K562 (cell line): Measurements from ENCODE around the gene GAL3ST1. TPM values are rescaled to one million over a fixed set of nuclear protein-coding genes. Genes with fewer than 3 reads are reported as not detected.

ENCODE experiments used
- CEBPB ChIP-seq: fragments of 450-650 bp; IDR thresholded peaks from 2 replicates; pipeline ENCODE4 v1.6.1; 2016; ENCODE audit warnings: missing genetic modification characterization, missing compliant biosample characterization
- CEBPG ChIP-seq, 3 experiments: fragments of 200-800 bp in 1 of 3; sonication (Bioruptor generic) in 1 of 3; sonication (generic) in 1 of 3; formaldehyde crosslinking in 1 of 3; IDR thresholded peaks in 2 of 3; conservative IDR thresholded peaks in 1 of 3; 2 replicates each; pipeline versions ENCODE4 v1.6.1 to v1.8.0; 2016 to 2022; ENCODE audit warnings: missing compliant biosample characterization in 2 of 3, missing genetic modification characterization in 2 of 3, mild to moderate bottlenecking in 1 of 3, missing genetic modification reagents in 1 of 3
- GABPA ChIP-seq: fragments of 200-800 bp; sonication (Bioruptor generic); conservative IDR thresholded peaks from 2 replicates; pipeline ENCODE4 v1.6.1; 2016; ENCODE audit warnings: low read depth, missing genetic modification characterization, missing compliant biosample characterization
- KAT2B ChIP-seq: IDR thresholded peaks from one replicate; pipeline ENCODE4 v1.6.1; 2012; ENCODE audit warnings: low read depth, mild to moderate bottlenecking, control low read depth, inconsistent platforms, low read length, moderate library complexity
- MAZ ChIP-seq, 2 experiments: fragments of 450-650 bp in 1 of 2; sonication (generic) in 1 of 2; formaldehyde crosslinking; IDR thresholded peaks in 1 of 2; conservative IDR thresholded peaks in 1 of 2; 2 replicates each; pipeline versions ENCODE4 v1.4.0 to v1.5.0; 2020; ENCODE audit warnings: mild to moderate bottlenecking in 1 of 2, missing genetic modification reagents in 1 of 2
- MBD2 ChIP-seq: sonication (generic); IDR thresholded peaks from 2 replicates; pipeline ENCODE4 v1.6.1; 2016; ENCODE audit warnings: low read depth, borderline replicate concordance
- NFE2L1 ChIP-seq: fragments of 450-650 bp; IDR thresholded peaks from 2 replicates; pipeline ENCODE4 v1.6.1; 2016; ENCODE audit warnings: missing genetic modification characterization, low read depth, mild to moderate bottlenecking, missing compliant biosample characterization, moderate library complexity, borderline replicate concordance
- RHOXF2B ChIP-seq: fragments of 250-450 bp; sonication (Bioruptor Pico); conservative IDR thresholded peaks from 2 replicates; pipeline ENCODE4 v1.5.1; 2021
- SMARCC2 ChIP-seq: fragments of 450-650 bp; IDR thresholded peaks from 2 replicates; pipeline ENCODE4 v1.6.1; 2017; ENCODE audit warnings: antibody characterized with exemption, moderate library complexity, mild to moderate bottlenecking, low read depth
- TOE1 ChIP-seq, 2 experiments: fragments of 450-650 bp in 1 of 2; sonication (generic) in 1 of 2; formaldehyde crosslinking in 1 of 2; IDR thresholded peaks; 2 replicates each; pipeline versions ENCODE4 v1.7.1 to v1.8.0; 2016 to 2022; ENCODE audit warnings: borderline replicate concordance in 2 of 2, mild to moderate bottlenecking in 2 of 2, antibody characterized with exemption in 1 of 2, inconsistent platforms in 1 of 2, low read depth in 1 of 2, missing genetic modification reagents in 1 of 2, moderate library complexity in 1 of 2
- YY1 ChIP-seq, 3 experiments: IDR thresholded peaks; 2 replicates each; pipeline ENCODE4 v1.6.1; 2011; ENCODE audit warnings: low read length in 2 of 3, mild to moderate bottlenecking in 2 of 3, moderate library complexity in 2 of 3, borderline replicate concordance in 1 of 3, control low read depth in 1 of 3, low read depth in 1 of 3; ENCODE audit not compliant: insufficient read depth in 3 of 3, insufficient replicate concordance in 2 of 3, control insufficient read depth in 1 of 3, insufficient read length in 1 of 3; ENCODE audit errors: extremely low read depth in 1 of 3
- ZFP30 ChIP-seq: fragments of 250-450 bp; sonication (Bioruptor Pico); IDR thresholded peaks from 2 replicates; pipeline ENCODE4 v1.8.0; 2022; ENCODE audit warnings: moderate library complexity, mild to moderate bottlenecking, inconsistent platforms, borderline replicate concordance
- ZNF224 ChIP-seq: sonication (generic); formaldehyde crosslinking; IDR thresholded peaks from 2 replicates; pipeline ENCODE4 v1.8.0; 2022; ENCODE audit warnings: mild to moderate bottlenecking, missing genetic modification reagents
- ZNF707 ChIP-seq: fragments of 250-450 bp; sonication (Bioruptor Pico); conservative IDR thresholded peaks from 2 replicates; pipeline ENCODE4 v1.8.0; 2022; ENCODE audit warnings: inconsistent platforms, mild to moderate bottlenecking, moderate library complexity
- polyA plus RNA-seq, 8 experiments: library from polyadenylated mRNA; depleted of rRNA in 4 of 8; stranded (reverse) in 5 of 8; unstranded in 3 of 8; fragments of >200 nt; fragmentation: Nextera tagmentation in 2 of 8; fragmentation: Illumina TruSeq in 1 of 8; extraction: Ambion mirVana in 2 of 8; extraction: Trizol in 1 of 8; gene quantifications; 2 replicates each; pipeline versions ENCODE4 v1.2.1 to v1.2.3, GENCODE V29; 2011 to 2014; ENCODE audit warnings: inconsistent platforms in 1 of 8, missing spikeins in 1 of 8
- total RNA-seq, 7 experiments: library from RNA; depleted of rRNA in 6 of 7; stranded (reverse); fragments of >200 nt in 6 of 7; fragmentation: Illumina TruSeq in 2 of 7; extraction: Trizol in 2 of 7; gene quantifications; 2 replicates each; pipeline versions ENCODE4 v1.2.1 to v1.2.3, GENCODE V29; 2011 to 2021; ENCODE audit warnings: low replicate concordance in 1 of 7
- TF ChIP-seq, protein P1 (sequence below): fragments of 250-450 bp; sonication (Bioruptor Pico); IDR thresholded peaks from 2 replicates; pipeline ENCODE4 v1.6.1; 2021; ENCODE audit warnings: mild to moderate bottlenecking
- TF ChIP-seq, protein P2 (sequence below): fragments of 200-800 bp; sonication (Bioruptor generic); IDR thresholded peaks from 2 replicates; pipeline ENCODE4 v1.6.1; 2017; ENCODE audit warnings: missing genetic modification characterization, missing compliant biosample characterization
- TF ChIP-seq, protein P3 (sequence below): sonication (generic); formaldehyde crosslinking; IDR thresholded peaks from 2 replicates; pipeline ENCODE4 v1.8.0; 2023; ENCODE audit warnings: missing genetic modification reagents, mild to moderate bottlenecking, borderline replicate concordance

GAL3ST1 gene
- total and polyA plus RNA-seq, 9 of the 15 experiments (the other 6 are each of a cell fraction or from before 2014, with no cell fraction given): 0.03 to 1.9 (median 0.33) TPM; not detected in 1

DNA sequence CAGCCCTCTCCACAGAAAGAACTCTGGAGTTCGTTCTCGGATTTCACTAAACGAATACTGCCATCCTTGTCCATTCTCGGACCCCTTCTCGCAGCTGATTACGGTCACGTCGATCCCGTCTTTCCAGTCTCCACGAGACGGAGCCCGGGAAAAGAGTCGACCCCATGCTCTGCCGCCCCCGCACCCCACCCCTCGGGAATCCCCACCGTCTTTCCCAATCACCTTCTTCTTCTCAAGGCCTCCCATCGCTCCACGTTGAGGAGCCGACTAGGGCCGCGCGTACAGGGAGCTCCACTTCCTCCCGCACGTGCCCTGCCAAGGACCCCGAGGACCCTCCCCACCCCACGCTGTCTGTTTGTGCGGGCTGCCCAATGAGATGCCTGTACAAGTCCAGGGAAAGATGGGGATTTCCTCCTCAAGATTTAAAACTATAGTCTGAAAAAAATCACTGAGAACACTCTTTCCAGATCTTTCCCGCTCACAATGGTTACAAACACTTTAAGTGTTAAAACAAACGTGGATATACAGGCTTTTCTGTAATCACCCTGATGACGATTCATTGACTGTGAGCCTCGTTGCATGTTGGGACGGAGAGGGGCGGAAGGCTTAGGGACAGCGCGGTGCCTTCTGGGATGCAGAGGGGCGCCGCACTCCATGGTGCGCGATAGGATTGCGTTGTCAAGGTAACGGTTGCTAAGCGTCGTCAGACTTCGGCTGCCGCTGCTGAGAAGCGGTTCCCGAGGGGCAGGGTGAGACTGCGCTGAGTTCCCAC, 17.3 kb upstream of the GAL3ST1 start, which contains the start of gene PES1 (continued):
- TF ChIP-seq KAT2B (no peak), MBD2 (peak; percentile 98), GABPA (tag) (peak; percentile 78), ZNF707 (CRISPR knock-in tag) (no peak), ZFP30 (no peak), CEBPB (tag) (no peak), MAZ (CRISPR knock-in tag; conservative IDR thresholded peaks at IDR 0.05 in 1 of 2, IDR thresholded peaks at IDR 0.05 in 1 of 2) (0 out of 4 replicates have a peak, but pooled peaks of 1 of the 2 experiments have one; percentile 45), TOE1 (IDR thresholded peaks at IDR 0.05; ENCODE audit: borderline replicate concordance) (peak; percentile 73), TOE1 (CRISPR knock-in tag; IDR thresholded peaks at IDR 0.05; ENCODE audit: borderline replicate concordance, low read depth) (no peak), ZNF224 (CRISPR knock-in tag) (no peak), NFE2L1 (no peak), CEBPG (CRISPR knock-in tag; IDR thresholded peaks at IDR 0.05) (no peak), CEBPG (tag; conservative IDR thresholded peaks at IDR 0.05 in 1 of 2, IDR thresholded peaks at IDR 0.05 in 1 of 2) (no peak), YY1 (IDR thresholded peaks at IDR 0.05; ENCODE audit: borderline replicate concordance in 1 of 3, control insufficient read depth in 1 of 3, extremely low read depth in 1 of 3, insufficient read depth in 3 of 3, insufficient read length in 1 of 3, insufficient replicate concordance in 2 of 3, low read depth in 1 of 3, low read length in 2 of 3) (peak in 2 of 3 experiments; percentile 29 to 56), RHOXF2B (no peak), SMARCC2 (no peak)
- TF ChIP-seq, protein P1, sequence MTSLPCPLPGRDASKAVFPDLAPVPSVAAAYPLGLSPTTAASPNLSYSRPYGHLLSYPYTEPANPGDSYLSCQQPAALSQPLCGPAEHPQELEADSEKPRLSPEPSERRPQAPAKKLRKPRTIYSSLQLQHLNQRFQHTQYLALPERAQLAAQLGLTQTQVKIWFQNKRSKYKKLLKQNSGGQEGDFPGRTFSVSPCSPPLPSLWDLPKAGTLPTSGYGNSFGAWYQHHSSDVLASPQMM (CRISPR knock-in tag): no peak
- TF ChIP-seq, protein P2, sequence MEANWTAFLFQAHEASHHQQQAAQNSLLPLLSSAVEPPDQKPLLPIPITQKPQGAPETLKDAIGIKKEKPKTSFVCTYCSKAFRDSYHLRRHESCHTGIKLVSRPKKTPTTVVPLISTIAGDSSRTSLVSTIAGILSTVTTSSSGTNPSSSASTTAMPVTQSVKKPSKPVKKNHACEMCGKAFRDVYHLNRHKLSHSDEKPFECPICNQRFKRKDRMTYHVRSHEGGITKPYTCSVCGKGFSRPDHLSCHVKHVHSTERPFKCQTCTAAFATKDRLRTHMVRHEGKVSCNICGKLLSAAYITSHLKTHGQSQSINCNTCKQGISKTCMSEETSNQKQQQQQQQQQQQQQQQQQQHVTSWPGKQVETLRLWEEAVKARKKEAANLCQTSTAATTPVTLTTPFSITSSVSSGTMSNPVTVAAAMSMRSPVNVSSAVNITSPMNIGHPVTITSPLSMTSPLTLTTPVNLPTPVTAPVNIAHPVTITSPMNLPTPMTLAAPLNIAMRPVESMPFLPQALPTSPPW (CRISPR knock-in tag): peak; percentile 74
- TF ChIP-seq, protein P3, sequence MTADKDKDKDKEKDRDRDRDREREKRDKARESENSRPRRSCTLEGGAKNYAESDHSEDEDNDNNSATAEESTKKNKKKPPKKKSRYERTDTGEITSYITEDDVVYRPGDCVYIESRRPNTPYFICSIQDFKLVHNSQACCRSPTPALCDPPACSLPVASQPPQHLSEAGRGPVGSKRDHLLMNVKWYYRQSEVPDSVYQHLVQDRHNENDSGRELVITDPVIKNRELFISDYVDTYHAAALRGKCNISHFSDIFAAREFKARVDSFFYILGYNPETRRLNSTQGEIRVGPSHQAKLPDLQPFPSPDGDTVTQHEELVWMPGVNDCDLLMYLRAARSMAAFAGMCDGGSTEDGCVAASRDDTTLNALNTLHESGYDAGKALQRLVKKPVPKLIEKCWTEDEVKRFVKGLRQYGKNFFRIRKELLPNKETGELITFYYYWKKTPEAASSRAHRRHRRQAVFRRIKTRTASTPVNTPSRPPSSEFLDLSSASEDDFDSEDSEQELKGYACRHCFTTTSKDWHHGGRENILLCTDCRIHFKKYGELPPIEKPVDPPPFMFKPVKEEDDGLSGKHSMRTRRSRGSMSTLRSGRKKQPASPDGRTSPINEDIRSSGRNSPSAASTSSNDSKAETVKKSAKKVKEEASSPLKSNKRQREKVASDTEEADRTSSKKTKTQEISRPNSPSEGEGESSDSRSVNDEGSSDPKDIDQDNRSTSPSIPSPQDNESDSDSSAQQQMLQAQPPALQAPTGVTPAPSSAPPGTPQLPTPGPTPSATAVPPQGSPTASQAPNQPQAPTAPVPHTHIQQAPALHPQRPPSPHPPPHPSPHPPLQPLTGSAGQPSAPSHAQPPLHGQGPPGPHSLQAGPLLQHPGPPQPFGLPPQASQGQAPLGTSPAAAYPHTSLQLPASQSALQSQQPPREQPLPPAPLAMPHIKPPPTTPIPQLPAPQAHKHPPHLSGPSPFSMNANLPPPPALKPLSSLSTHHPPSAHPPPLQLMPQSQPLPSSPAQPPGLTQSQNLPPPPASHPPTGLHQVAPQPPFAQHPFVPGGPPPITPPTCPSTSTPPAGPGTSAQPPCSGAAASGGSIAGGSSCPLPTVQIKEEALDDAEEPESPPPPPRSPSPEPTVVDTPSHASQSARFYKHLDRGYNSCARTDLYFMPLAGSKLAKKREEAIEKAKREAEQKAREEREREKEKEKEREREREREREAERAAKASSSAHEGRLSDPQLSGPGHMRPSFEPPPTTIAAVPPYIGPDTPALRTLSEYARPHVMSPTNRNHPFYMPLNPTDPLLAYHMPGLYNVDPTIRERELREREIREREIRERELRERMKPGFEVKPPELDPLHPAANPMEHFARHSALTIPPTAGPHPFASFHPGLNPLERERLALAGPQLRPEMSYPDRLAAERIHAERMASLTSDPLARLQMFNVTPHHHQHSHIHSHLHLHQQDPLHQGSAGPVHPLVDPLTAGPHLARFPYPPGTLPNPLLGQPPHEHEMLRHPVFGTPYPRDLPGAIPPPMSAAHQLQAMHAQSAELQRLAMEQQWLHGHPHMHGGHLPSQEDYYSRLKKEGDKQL (CRISPR knock-in tag): no peak
